K562 (cell line): ENCODE data around the gene PTGR1. TPM values are rescaled to one million over a fixed set of nuclear protein-coding genes. Genes with fewer than 3 reads are reported as not detected.

Experiments used
- ATAC-seq: fragments of 200-7000 bp; cut with Tn5 transposase; 3 replicates; pipeline ENCODE4 v1.9.1; 2020; ENCODE audit warnings: moderate library complexity
- BruUV-seq: library from RNA; stranded (reverse); fragments of 400-500 nt; replicated peaks from 2 replicates; lab custom pipeline; 2021; lab: Mats Ljungman, UMichigan
- CTCF ChIA-PET: fragments of 300-600 bp; formaldehyde crosslinking; extraction: SDS; loops from one replicate; lab custom pipeline; 2021; ENCODE audit warnings: low intra/inter-chr PET ratio; lab: Yijun Ruan, JAX
- POLR2A ChIA-PET: fragments of 300-600, 350-650 bp; sonication (Branson Sonifier 250); formaldehyde crosslinking; extraction: SDS; loops from one replicate; lab custom pipeline; 2021; ENCODE audit warnings: antibody characterized with exemption, inconsistent platforms; lab: Yijun Ruan, JAX
- DNase-seq, 4 experiments: peaks; one replicate each; pipeline versions ENCODE4 v3.0.0 to v3.0.0-alpha.2; 2011 to 2018; ENCODE audit warnings: low spot score in 3 of 4, mixed read lengths in 3 of 4; ENCODE audit errors: extremely low read depth in 1 of 4
- FAIRE-seq: peaks from 2 replicates; lab custom pipeline; 2011; peaks lifted over from hg19 to GRCh38; lab: Jason Lieb, UNC
- H2AFZ ChIP-seq: 2 replicates; pipeline ENCODE4 v1.6.0; 2011; ENCODE audit warnings: low read depth, low read length, control low read depth, inconsistent platforms
- H3K27ac ChIP-seq: fragments of 200-600 bp; 3 replicates; pipeline ENCODE4 v1.8.0; 2011; ENCODE audit warnings: low read depth, mild to moderate bottlenecking, control low read depth, inconsistent platforms, low read length, moderate library complexity, mixed read lengths; ENCODE audit errors: extremely low read depth
- H3K27me3 ChIP-seq, 2 experiments: fragments of 300-600 bp in 1 of 2; 2 replicates in 1 of 2; 3 replicates in 1 of 2; pipeline versions ENCODE4 v1.6.0 to v1.8.0; 2011; ENCODE audit warnings: inconsistent platforms in 2 of 2, low read length in 2 of 2, mild to moderate bottlenecking in 1 of 2, mixed read lengths in 1 of 2, moderate library complexity in 1 of 2; ENCODE audit not compliant: control insufficient read depth in 2 of 2, insufficient read depth in 2 of 2
- H3K36me3 ChIP-seq: fragments of 300-600 bp; 3 replicates; pipeline ENCODE4 v1.8.0; 2011; ENCODE audit warnings: mild to moderate bottlenecking, low read length, inconsistent platforms; ENCODE audit not compliant: control insufficient read depth, insufficient read depth
- H3K4me1 ChIP-seq, 2 experiments: fragments of 200-600 bp in 1 of 2; replicated peaks in 1 of 2; 2 replicates in 1 of 2; 3 replicates in 1 of 2; pipeline versions ENCODE4 v1.5.1 to v1.8.0; 2011; ENCODE audit warnings: inconsistent platforms in 2 of 2, low read length in 2 of 2, mild to moderate bottlenecking in 1 of 2, mixed read lengths in 1 of 2, moderate library complexity in 1 of 2; ENCODE audit not compliant: control insufficient read depth in 2 of 2, insufficient read depth in 2 of 2
- H3K4me2 ChIP-seq: 2 replicates; pipeline ENCODE4 v1.6.1; 2011; ENCODE audit warnings: low read length, control low read depth, inconsistent platforms, mixed read lengths; ENCODE audit not compliant: insufficient read depth
- H3K4me3 ChIP-seq: fragments of 200-600 bp; sonication (generic), shearing (Covaris generic); 2 replicates; pipeline ENCODE4 v1.5.1; 2016; ENCODE audit warnings: control low read depth, inconsistent platforms
- H3K79me2 ChIP-seq: fragments of 200-600 bp; 3 replicates; pipeline ENCODE4 v1.8.0; 2011; ENCODE audit warnings: low read length, inconsistent platforms; ENCODE audit not compliant: control insufficient read depth, insufficient read depth
- H3K9ac ChIP-seq, 2 experiments: 2 replicates each; pipeline versions ENCODE4 v1.6.0 to v1.6.1; 2011; ENCODE audit warnings: low read depth in 2 of 2, low read length in 2 of 2, control low read depth in 1 of 2, inconsistent platforms in 1 of 2, mild to moderate bottlenecking in 1 of 2, mixed read lengths in 1 of 2; ENCODE audit not compliant: insufficient read depth in 1 of 2
- H3K9me1 ChIP-seq: one replicate; pipeline ENCODE4 v1.6.0; 2011; ENCODE audit warnings: inconsistent platforms, mild to moderate bottlenecking, low read length, moderate library complexity; ENCODE audit not compliant: control insufficient read depth, insufficient read depth
- H3K9me3 ChIP-seq: replicated peaks from 2 replicates; pipeline ENCODE4 v1.5.1; 2011; ENCODE audit warnings: low read depth, low read length, inconsistent platforms; ENCODE audit not compliant: control insufficient read depth, insufficient read depth
- H4K20me1 ChIP-seq: replicated peaks from 2 replicates; pipeline ENCODE4 v1.6.1; 2011; ENCODE audit warnings: low read length, inconsistent platforms, mixed read lengths; ENCODE audit not compliant: control insufficient read depth, insufficient read depth
- SIRT6 ChIP-seq: IDR thresholded peaks from one replicate; pipeline ENCODE4 v1.6.1; 2012; ENCODE audit warnings: low read depth, mild to moderate bottlenecking, control low read depth, inconsistent platforms, low read length, moderate library complexity
- WGBS: fragments of 100-300 bp; shearing (Covaris generic); methylation state at CpG from one replicate; pipeline ENCODE4 v1.1.6; 2016; ENCODE audit warnings: low coverage, mixed read lengths; ENCODE audit not compliant: insufficient coverage; ENCODE audit errors: missing lambda C conversion rate; 5-methylcytosine and 5-hydroxymethylcytosine counted together
- in situ Hi-C: fragments of 300-500 bp; cut with MboI; formaldehyde crosslinking; loops from 4 replicates; pipeline ENCODE4 v1.15.0; 2018; ENCODE audit warnings: inconsistent platforms, mixed read lengths
- intact Hi-C: fragments of 100-400 bp; cut with micrococcal nuclease; formaldehyde crosslinking; loops from 2 replicates; pipeline ENCODE4 v1.14.2; 2022
- polyA plus RNA-seq, 8 experiments: library from polyadenylated mRNA; depleted of rRNA in 4 of 8; stranded (reverse) in 5 of 8; unstranded in 3 of 8; fragments of >200 nt; fragmentation: Nextera tagmentation in 2 of 8; fragmentation: Illumina TruSeq in 1 of 8; extraction: Ambion mirVana in 2 of 8; extraction: Trizol in 1 of 8; gene quantifications; 2 replicates each; pipeline versions ENCODE4 v1.2.1 to v1.2.3, GENCODE V29; 2011 to 2014; ENCODE audit warnings: inconsistent platforms in 1 of 8, missing spikeins in 1 of 8
- total RNA-seq, 7 experiments: library from RNA; depleted of rRNA in 6 of 7; stranded (reverse); fragments of >200 nt in 6 of 7; fragmentation: Illumina TruSeq in 2 of 7; extraction: Trizol in 2 of 7; gene quantifications; 2 replicates each; pipeline versions ENCODE4 v1.2.1 to v1.2.3, GENCODE V29; 2011 to 2021; ENCODE audit warnings: low replicate concordance in 1 of 7
- TF ChIP-seq, protein P1 (sequence below): fragments of 200-600 bp; sonication (generic); IDR thresholded peaks from one replicate; pipeline ENCODE4 v1.6.1; 2012; ENCODE audit warnings: mild to moderate bottlenecking, low read depth, low read length, inconsistent platforms

PTGR1 gene
- total and polyA plus RNA-seq, 9 of the 15 experiments (the other 6 are each of a cell fraction or from before 2014, with no cell fraction given), result 0.22 TPM; not detected in 8

DNA sequence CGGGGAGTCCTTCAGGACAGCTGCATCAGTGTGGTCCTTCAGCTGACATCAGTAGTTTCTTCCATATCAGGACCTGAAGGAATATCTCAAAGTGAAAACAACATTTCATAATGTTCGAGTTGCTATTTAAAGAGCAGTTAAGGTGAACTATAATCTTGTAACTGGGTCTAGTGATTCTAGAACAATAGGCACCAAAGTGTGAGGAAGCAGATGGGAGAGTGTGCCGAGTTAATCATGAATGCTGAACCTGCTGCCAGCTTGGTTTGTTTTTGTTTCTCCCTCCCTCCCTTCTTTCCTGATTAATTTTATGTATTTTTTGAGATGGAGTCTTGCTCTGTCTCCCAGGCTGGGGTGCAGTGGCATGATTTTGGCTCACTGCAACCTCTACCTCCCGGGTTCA is 3.6 kb upstream of the PTGR1 start:
- no peaks in the 10 kb centered on the region for H3K79me2 ChIP-seq
- no peak for DNase-seq
- peaks cover 1 to 13% of the 10 kb centered on the region in 2 experiments; a peak in 2 of 5 replicates for H3K4me1 ChIP-seq
- no peaks in the 10 kb centered on the region for H3K9me1 ChIP-seq
- no peak overlapping the region for H3K4me2 ChIP-seq
- no peak overlapping the region for H3K27ac ChIP-seq
- BruUV-seq, result no TSS peak
- H3K9ac ChIP-seq, result no peak overlapping the region
- ATAC-seq, result no peak
- ChIA-PET CTCF (no interaction called here), POLR2A (no interaction called here)
- H2AFZ ChIP-seq, result no peak overlapping the region
- no peaks in the 10 kb centered on the region for H3K36me3 ChIP-seq
- WGBS, result 2% methylated on average over 4 of the region's 4 CpGs
- TF ChIP-seq, protein P1, sequence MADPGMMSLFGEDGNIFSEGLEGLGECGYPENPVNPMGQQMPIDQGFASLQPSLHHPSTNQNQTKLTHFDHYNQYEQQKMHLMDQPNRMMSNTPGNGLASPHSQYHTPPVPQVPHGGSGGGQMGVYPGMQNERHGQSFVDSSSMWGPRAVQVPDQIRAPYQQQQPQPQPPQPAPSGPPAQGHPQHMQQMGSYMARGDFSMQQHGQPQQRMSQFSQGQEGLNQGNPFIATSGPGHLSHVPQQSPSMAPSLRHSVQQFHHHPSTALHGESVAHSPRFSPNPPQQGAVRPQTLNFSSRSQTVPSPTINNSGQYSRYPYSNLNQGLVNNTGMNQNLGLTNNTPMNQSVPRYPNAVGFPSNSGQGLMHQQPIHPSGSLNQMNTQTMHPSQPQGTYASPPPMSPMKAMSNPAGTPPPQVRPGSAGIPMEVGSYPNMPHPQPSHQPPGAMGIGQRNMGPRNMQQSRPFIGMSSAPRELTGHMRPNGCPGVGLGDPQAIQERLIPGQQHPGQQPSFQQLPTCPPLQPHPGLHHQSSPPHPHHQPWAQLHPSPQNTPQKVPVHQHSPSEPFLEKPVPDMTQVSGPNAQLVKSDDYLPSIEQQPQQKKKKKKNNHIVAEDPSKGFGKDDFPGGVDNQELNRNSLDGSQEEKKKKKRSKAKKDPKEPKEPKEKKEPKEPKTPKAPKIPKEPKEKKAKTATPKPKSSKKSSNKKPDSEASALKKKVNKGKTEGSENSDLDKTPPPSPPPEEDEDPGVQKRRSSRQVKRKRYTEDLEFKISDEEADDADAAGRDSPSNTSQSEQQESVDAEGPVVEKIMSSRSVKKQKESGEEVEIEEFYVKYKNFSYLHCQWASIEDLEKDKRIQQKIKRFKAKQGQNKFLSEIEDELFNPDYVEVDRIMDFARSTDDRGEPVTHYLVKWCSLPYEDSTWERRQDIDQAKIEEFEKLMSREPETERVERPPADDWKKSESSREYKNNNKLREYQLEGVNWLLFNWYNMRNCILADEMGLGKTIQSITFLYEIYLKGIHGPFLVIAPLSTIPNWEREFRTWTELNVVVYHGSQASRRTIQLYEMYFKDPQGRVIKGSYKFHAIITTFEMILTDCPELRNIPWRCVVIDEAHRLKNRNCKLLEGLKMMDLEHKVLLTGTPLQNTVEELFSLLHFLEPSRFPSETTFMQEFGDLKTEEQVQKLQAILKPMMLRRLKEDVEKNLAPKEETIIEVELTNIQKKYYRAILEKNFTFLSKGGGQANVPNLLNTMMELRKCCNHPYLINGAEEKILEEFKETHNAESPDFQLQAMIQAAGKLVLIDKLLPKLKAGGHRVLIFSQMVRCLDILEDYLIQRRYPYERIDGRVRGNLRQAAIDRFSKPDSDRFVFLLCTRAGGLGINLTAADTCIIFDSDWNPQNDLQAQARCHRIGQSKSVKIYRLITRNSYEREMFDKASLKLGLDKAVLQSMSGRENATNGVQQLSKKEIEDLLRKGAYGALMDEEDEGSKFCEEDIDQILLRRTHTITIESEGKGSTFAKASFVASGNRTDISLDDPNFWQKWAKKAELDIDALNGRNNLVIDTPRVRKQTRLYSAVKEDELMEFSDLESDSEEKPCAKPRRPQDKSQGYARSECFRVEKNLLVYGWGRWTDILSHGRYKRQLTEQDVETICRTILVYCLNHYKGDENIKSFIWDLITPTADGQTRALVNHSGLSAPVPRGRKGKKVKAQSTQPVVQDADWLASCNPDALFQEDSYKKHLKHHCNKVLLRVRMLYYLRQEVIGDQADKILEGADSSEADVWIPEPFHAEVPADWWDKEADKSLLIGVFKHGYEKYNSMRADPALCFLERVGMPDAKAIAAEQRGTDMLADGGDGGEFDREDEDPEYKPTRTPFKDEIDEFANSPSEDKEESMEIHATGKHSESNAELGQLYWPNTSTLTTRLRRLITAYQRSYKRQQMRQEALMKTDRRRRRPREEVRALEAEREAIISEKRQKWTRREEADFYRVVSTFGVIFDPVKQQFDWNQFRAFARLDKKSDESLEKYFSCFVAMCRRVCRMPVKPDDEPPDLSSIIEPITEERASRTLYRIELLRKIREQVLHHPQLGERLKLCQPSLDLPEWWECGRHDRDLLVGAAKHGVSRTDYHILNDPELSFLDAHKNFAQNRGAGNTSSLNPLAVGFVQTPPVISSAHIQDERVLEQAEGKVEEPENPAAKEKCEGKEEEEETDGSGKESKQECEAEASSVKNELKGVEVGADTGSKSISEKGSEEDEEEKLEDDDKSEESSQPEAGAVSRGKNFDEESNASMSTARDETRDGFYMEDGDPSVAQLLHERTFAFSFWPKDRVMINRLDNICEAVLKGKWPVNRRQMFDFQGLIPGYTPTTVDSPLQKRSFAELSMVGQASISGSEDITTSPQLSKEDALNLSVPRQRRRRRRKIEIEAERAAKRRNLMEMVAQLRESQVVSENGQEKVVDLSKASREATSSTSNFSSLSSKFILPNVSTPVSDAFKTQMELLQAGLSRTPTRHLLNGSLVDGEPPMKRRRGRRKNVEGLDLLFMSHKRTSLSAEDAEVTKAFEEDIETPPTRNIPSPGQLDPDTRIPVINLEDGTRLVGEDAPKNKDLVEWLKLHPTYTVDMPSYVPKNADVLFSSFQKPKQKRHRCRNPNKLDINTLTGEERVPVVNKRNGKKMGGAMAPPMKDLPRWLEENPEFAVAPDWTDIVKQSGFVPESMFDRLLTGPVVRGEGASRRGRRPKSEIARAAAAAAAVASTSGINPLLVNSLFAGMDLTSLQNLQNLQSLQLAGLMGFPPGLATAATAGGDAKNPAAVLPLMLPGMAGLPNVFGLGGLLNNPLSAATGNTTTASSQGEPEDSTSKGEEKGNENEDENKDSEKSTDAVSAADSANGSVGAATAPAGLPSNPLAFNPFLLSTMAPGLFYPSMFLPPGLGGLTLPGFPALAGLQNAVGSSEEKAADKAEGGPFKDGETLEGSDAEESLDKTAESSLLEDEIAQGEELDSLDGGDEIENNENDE, result no peak
- no peak for TF ChIP-seq SIRT6
- no peaks in the 10 kb centered on the region for H4K20me1 ChIP-seq
- no peak for FAIRE-seq
- intact Hi-C loops, result no loop called here
- no peaks in the 10 kb centered on the region for H3K9me3 ChIP-seq
- no peak overlapping the region for H3K4me3 ChIP-seq
- H3K27me3 ChIP-seq, result peaks cover 17 to 21% of the 10 kb centered on the region in 2 experiments; a peak in 4 of 5 replicates
- in situ Hi-C loops, result no loop called here
